Panc1 (cell line): ENCODE results near the gene SCCPDH.

Experiments
- POLR2AphosphoS5 ChIP-seq: IDR thresholded peaks from 2 replicates; pipeline ENCODE4 v1.6.1; 2012; ENCODE audit warnings: mild to moderate bottlenecking, low read depth, low read length, moderate library complexity
- TF ChIP-seq, protein P1 (sequence below): fragments of 450-650 bp; IDR thresholded peaks from 2 replicates; pipeline ENCODE4 v1.5.1; 2017; ENCODE audit warnings: mild to moderate bottlenecking

DNA sequence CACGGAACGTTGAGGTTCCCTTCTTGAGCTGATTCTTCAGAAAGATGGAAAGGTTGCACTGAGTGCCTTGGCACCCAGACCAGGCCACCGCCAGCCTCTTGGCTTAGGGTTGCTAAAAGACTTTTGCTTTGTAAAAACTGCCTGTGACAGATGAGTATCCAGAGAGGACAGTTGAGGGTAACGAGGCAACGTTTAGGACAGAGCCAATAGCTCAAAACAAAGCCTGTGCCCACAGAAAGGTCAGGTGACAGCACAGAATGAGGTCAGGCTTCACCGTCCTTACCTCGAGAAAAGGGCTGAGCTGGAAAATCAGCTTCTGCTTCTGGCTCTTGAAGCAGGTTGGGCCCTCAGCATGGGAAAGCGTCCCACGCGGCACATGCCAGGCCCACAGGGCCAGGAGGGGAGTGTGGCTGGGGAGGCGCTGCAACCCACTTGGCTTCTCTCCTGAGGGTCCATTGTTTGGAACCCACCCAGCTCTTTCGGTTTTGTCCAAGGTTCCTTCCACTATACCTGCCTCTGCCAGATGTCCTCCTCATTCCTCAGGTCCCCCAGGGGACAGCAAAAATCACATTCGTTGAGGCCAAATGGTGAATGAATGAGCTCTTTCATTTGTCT, 55.5 kb downstream of the SCCPDH start:
- TF ChIP-seq, protein P1, sequence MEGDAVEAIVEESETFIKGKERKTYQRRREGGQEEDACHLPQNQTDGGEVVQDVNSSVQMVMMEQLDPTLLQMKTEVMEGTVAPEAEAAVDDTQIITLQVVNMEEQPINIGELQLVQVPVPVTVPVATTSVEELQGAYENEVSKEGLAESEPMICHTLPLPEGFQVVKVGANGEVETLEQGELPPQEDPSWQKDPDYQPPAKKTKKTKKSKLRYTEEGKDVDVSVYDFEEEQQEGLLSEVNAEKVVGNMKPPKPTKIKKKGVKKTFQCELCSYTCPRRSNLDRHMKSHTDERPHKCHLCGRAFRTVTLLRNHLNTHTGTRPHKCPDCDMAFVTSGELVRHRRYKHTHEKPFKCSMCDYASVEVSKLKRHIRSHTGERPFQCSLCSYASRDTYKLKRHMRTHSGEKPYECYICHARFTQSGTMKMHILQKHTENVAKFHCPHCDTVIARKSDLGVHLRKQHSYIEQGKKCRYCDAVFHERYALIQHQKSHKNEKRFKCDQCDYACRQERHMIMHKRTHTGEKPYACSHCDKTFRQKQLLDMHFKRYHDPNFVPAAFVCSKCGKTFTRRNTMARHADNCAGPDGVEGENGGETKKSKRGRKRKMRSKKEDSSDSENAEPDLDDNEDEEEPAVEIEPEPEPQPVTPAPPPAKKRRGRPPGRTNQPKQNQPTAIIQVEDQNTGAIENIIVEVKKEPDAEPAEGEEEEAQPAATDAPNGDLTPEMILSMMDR, result no peak
- TF ChIP-seq POLR2AphosphoS5, result no peak
